ACHN (cell line): ENCODE measurements around the gene LKAAEAR1.
A peak's percentile ranks its signal among the peaks of the same experiment; 100 is the strongest.

Experiments used
- DNase-seq: peaks from one replicate; pipeline ENCODE4 v3.0.0-alpha.2; 2015
- in situ Hi-C: cut with HindIII; loops from 2 replicates; pipeline ENCODE4 v1.10.0; 2017; ENCODE audit warnings: low sequenced_read_pairs, low pct_ligation_motif_present, low pct_unique_long_range_greater_than_20kb

Gene LKAAEAR1

DNA sequence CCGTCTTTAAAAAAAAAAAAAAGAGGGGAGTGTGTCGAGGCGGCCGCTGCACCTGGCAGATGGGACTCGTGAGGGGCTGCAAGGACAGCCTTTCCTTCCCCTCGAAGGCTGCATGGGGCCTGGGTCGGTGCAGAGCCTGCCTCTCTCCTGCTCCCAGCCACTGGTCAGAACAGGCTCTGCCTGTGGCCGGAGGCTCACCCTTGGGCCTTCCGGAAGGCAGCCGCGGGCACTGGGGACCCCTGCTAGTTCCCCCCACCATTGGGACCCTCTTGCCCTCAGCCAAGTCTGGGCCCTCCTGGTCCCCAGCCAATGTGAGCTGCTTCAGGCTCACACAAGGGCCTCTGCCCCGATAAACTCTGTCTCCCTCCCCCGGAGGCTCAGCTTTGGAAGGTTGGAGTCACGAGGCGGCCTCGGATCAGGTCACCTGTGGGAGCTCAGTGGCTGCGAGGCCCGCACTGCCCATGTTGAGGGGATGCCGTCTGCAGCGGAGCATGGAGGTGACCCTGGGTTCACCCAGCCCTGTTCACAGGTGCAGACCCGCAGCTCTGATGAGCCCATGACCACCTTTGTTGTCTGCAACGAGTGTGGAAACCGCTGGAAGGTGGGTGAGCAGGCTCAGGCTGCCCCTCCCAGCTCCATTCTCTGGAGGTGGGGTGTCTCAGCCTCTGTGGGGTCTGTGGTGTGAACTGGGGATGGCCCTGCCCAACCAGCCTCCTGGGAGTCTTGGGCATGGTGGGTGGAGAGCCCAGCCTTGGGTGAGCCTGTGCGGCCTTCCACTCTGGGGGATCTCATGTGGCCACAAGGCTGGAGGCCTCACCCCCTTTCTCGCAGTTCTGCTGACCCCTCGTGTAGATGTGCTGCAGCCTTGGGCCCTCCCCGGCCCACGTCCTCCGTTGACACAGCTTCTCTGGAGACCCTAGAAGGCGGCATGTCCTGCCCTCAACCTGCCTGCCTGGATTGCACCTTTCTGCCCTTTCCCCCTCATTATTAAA lies 12.6 kb downstream of the LKAAEAR1 start:
- in situ Hi-C loops: no loop called here
- DNase-seq: no peak

DNA sequence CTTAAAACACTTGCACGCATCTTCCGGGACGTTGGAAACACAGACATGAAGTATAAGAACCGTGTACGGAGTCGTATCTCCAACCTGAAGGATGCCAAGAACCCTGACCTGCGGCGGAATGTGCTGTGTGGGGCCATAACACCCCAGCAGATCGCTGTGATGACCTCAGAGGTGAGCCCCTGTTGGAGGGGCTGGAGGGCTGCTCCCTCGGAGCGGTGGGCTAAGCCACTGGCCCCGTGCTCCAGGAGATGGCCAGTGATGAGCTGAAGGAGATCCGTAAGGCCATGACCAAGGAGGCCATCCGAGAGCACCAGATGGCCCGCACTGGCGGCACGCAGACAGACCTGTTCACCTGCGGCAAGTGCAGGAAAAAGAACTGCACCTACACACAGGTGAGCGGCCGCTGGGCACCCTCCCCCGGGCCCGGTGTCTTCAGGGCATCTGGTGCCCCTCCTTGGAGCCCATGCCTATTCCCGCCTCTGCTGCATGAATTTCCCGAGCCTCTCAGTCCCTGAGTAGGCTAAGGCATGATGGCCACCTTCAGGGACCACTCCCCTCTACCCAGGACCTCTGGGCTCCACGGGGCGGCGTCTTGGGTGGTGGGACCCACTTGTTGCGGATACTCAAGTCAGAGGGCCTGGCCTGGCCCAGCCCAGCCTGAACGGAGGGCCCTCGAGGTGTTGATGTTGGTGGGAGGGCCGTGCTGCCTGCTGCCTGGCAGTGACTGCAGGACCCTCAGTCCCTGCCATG lies 13.8 kb downstream of the LKAAEAR1 start:
- in situ Hi-C loops: no loop called here

DNA sequence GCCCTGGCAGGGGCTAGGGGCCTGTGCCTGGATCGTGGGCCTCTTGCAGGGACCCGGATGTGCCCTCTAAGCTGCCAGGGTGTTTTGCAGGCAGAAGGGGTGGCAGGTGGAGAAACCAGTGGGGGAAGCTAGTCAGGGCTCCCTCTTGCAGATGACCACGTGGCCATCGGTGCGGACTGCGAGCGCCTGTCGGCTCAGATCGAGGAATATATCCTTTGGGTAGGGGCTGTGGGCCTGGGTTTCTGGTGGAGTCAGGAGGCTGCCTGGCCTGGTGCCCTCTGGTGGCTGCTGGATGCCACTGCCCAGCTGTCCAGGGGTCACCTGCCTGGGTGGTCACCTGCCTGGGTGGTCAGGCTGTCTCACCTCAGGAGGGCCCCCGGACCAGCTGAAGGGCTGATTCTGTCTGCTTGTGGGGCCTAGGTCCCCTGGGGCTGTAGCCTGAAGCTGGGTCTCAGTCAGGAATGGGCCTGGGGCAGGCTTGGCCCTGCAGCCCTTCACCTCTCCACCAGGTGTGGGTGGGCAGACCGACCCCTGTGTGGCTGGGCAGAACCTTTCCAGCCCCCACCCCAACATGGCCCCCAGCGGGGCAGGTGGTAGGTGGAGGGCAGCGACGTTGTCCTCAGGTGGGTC lies 14.5 kb downstream of the LKAAEAR1 start:
- DNase-seq: peak; percentile 33
- in situ Hi-C loops: no loop called here

More for the DNA sequence above, 13.8 kb downstream of the LKAAEAR1 start:
- DNase-seq: no peak

DNA sequence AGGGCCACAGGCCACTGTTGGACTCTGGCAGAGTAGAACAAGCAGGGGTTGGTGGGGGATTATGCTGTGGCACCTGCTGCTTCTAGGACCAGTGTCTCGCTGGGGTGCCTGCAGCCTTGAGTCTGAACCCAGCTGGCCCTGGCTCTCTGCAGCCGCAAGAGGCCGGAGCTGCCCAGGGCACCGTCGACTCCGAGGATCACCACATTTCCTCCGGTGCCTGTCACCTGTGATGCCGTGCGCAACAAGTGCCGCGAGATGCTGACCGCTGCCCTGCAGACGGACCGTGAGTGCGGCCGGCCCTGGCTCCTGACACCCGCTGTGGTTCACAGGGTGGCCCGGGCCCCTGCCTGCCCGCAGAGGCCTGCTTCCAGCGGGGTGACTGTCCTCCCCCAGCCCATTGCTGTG lies 15.0 kb downstream of the LKAAEAR1 start:
- in situ Hi-C loops: no loop called here
- no peak for DNase-seq

DNA sequence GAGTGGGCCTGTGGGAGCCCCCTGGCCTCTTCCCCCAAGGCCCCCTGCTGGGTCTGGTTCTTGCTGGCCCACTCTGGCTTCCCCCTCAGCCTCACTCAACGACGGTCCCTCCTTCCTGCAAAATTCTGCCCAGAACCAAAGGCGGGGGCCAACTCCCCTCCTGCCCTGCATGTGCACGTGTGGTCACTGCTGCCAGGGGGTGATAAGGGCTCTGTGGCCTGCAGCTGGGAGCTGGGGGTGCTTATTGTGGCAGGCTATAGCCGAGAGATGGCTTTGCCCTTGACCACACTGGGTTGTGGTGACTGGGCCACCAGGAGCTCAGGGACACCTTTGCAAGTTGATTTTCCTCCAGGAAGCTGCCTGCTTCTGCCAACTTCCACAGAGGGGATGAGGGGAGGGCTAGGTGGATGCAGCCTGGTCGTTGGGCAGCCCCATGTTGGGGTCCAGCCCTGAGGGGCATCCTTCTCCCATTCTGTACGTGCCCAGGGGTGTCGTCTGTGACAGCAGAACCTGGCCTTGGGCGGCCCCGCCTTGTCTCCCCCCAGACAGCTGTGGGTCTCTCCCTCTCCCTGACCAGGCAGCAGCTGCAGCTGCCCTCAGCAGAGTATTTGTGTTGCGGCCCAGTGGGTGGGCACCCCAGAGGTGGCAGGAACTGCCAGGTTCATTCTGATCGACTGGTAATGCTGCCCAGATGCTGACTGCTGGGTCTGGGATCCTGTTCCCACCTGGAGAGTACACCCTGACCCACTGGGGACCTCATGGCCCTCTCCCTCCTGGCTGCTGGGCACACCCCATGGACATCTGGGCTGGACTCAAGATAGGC lies 15.6 kb downstream of the LKAAEAR1 start:
- no peak for DNase-seq
- in situ Hi-C loops: no loop called here

DNA sequence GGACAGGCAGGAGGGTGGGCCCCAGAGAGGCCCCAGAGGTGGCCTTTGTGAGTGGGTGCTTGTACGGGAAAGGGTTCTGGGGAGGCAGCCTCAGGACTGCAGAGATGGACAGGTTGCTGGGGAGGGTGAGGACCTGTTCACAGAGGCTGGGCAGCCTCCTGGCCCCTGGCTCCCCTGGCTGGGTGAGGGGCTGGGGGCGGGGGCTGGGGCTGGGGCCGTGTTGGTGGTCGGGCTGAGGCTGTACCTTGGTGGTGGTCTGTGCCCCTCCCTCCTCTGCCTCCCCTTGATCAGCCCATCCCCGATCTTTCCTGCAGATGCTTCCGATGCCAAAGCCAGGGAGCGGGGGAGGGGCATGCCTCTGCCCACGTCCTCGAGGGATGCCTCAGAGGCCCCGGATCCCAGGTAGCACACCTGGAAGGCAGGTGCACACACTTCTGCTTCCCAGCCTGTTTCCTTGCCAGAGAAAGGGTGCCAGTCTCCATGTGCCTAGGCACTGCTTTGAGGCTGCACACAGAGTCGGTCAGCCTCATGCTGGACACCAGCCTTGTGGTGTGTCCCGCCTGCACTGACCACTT lies 16.4 kb downstream of the LKAAEAR1 start:
- in situ Hi-C loops: no loop called here
- DNase-seq: no peak

DNA sequence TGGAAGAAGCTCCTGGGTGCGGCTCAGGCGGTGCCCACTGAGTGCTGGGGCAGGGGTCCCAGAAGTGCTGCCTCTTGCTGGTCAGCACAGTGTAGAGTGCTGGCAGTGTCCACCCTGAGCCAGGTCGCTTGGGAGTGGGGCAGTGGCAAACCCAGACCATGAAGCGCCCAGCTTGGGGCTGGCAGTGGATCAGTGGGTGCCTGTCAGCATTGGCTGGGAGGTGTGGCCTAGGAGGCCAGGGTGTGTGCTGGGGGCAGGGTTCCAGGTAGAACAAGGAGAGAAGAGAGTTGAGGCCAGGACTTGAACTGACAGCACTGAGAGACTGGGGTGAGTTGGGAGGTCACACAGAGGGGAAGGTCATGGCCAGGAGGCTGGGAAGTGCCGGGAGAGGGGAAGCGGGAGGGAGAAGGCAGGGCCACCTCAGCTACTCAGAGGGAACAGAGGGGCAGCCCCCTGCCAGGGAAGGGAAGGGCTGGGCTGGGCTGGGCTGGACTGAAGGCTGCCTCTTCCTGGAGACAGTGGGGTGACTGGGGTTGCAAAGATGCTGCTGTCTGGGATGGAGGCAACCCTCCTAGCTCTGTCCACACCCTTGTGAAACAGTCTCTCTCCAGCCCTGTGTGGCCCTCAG lies 17.1 kb downstream of the LKAAEAR1 start:
- DNase-seq: no peak
- in situ Hi-C loops: no loop called here

DNA sequence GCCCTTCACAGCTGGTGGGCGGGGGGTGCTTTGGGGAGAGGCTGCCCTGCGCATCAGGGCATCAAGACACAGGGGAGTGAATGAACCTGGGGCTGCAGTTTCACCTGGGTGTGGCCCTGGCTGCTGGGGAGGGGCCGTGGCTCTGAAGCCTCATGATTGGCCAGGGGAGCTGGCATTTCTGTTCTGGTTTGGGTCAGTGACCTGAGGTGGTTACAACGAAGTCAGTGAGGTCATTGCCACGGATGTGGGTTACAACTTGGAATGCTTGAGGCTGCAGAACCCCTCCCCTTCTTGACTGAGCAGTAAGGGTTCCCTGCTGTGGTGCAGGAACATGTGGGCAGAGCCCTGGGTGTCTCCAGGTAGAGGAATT lies 18.2 kb downstream of the LKAAEAR1 start:
- DNase-seq: peak; percentile 92
- in situ Hi-C loops: no loop called here

DNA sequence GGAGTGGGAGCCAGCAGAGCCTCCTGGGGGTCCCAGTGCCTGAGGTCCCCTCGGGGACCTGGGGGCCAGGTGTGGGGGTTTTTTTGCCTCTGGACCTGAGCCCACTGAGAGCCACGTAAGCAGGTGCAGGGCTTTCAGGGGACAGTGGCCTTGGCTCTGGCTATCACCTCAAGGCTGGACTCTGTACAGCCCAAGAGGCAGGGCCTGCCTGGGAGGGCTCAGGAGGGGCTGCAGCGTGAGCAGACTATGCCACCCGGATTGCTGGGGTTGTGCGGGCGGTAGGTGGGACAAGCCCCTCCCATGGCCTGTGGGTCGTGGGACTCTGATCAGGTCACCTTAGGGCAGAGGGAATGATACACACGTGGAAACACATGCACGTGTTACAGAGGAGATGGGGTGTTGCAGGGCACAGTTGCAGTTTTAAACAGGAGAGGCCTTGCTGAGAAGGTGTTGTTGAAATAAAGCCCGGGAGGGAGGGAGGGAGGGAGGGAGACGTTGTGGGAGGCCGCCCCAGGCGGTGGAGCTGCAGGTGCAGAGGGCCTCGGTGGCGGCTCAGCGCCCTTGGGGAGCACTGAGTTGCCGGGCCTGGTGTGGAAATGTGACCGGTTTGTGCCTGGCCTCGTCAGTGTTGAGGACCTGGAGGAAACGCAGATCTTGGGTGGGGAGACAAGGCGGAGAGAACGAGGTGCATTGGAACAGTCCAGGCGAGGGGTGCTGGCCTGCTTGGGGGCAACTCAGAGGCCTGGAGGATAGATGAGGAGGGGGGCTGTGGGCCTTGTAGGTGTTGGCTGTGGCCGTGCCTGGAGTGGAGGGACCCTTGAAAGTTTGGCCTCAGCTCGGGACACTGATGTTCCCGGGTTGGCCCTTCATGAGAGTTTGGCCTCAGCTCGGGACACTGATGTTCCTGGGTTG lies 18.9 kb downstream of the LKAAEAR1 start:
- in situ Hi-C loops: no loop called here
- no peak for DNase-seq

DNA sequence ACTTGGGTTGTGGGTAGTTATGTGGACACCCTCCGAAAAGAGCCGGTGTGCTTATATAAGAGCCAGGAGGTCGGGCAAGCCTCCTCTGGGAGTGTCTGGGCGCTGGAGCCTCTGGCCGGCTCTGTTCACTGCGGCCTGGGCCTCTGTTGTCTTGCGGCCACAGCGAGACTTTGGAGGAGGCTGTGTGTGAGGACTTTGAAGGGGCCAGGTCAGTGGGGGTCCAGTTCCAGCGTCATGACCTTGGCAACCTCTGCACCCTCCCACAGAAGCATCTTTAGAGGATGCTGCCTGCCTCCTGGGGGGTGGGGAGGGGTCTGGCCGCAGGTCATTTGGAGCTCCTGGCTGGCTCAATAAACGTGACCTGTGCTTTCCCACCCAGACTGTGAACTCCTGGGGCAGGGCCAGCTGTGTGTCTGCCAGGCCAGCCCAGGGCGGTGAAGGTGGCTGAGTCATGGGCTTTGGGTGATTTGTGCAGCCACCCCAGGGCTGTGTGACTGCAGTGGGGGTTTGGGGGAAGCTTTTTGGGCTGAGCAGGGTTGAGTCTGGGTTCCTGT lies 20.0 kb downstream of the LKAAEAR1 start:
- peak; percentile 66 for DNase-seq
- in situ Hi-C loops: no loop called here

DNA sequence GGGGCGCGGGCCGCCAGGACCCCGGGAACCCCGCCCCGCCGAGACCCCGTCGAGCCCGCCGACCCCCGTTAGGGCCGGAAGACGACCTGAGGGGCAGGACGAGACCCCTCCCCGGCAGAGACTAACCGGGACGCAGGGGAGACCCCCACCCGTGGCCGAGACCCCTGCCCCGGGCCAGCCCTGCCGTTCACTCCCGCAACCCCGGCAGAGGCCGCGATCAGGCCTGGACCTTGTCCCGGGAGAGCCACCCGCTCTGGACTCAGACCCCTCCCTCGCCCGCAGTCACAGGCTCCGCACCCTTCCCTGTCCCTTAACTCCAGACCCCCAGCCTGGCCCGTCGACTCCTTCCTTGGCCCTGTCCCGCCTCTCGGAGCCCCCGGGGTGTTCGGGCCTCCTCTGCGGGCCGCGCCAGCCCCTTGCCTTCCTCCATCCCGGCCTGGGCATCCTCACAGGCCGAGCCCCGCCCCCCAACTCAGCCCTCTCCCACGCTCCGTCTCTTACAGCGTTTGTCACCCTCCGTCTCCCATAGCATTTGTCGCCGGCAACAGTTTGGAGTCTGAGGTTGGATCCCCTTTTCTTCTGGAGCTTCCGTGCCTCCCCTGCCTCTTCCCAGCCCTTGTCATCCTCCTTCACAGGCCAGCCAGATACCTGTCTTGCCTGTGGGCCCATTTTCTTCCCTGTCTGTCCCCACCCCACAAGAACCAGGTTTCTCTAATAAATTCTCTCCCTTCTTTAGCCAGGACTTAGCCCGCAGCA lies 20.6 kb downstream of the LKAAEAR1 start:
- in situ Hi-C loops: no loop called here
- no peak for DNase-seq

DNA sequence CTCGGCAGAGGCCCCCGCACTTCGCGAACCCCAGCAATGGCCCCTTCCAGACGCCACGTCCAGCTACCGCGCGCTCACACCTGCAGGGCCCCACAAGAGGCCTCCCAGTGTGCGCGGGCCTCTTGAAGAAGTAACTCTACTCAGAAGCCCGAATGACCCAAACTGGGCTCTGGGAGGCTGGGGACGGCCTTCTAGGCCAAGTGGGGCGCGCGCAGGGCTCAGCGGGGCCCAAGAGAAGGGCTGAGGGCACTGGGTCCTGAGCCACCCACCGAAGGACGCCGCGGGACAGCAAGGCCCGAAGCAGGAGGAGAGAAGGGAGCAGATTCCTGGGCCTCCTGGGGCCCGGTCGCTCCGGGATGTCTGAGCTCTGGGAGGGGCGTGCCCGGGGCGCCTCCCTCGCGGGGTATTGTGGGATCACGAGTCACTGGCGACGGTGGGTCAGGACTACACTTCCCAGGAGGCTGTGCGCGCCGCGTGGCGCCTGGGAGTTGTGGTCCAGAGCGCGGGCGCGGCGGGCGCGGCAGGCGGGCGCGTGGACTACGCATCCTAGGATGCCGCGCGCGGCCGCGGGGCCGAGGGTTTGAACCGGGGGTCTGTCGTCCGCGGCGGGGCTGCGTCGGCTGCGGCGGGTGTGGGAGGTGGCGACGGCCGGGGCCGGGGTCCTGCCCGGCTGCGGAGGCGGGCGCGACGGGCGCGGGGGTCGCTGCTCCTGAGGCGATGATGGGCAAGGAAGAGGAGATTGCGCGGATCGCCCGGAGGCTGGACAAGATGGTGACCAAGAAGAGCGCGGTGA lies 21.4 kb downstream of the LKAAEAR1 start, which contains the start of gene TCEA2:
Gene TCEA2, plus strand, starts transcription at position 603 of the 793 bp plus-strand sequence. Its CDS starts 115 bp downstream, at position 718.
- peak; percentile 93 for DNase-seq
- in situ Hi-C loops: no loop called here

DNA sequence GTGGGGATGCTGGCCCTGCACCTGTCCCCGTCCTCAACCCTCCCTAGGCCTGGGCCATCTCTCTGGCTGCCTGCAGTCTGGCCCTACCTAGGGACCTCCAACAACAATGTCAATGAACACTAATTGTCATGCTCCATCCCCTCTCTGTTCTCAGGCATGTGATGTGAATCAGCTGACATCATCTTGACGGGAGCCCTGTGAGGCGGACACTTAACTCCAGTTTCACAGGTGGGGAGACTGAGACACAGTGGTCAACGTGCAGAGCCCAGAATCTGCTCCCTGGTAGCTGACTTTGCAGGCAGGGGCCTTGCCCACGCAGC lies 22.0 kb downstream of the LKAAEAR1 start:
- no peak for DNase-seq
- in situ Hi-C loops: no loop called here

DNA sequence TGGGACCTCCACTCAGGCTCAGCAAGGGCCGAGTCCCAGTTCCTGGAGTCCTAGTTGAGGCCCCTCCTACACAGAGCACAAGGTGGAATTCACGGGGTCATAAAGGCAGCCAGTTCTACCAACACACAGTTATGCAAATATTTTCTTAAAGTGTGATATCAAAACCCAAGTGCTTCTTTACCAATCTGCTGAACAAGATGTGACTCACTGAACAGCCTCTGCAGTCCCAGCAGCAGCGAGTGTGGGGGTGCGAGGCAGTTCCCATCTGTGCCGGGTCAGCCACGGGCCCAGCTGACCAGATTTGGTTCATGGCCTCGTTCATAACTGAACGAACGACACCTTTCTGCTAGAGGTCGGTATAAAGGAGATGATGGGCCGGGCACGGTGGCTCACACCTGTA lies 25.7 kb downstream of the LKAAEAR1 start:
- in situ Hi-C loops: no loop called here
- DNase-seq: no peak
